Activated CD8-positive, alpha-beta memory T cell treated with anti-CD3 and anti-CD28 coated beads, Interleukin-2, amount 50 U/mL, for 24 hours (primary cell): ENCODE results near the gene GSKIP.

Experiments used
- DNase-seq: peaks from one replicate; pipeline ENCODE4 v3.0.0-alpha.2; 2020; ENCODE audit errors: extremely low read depth

GSKIP gene

GRCh38 chr14:96418075-96418474 is 54.7 kb downstream of the GSKIP start:
- no peak for DNase-seq

- DNase-seq = no peak
These were observed 57.9 kb downstream of the GSKIP start for GRCh38 chr14:96421236-96421635.

- no peak for DNase-seq
These were observed 59.7 kb downstream of the GSKIP start for GRCh38 chr14:96422992-96423391.

GRCh38 chr14:96423446-96424108 is 60.3 kb downstream of the GSKIP start:
- no peak for DNase-seq

- no peak for DNase-seq
These were observed 61.0 kb downstream of the GSKIP start for GRCh38 chr14:96424109-96424989.

GRCh38 chr14:96434040-96434439 is 70.7 kb downstream of the GSKIP start:
- DNase-seq = no peak
